Endodermal cell (in vitro differentiated cells): Measurements from ENCODE around the gene GRXCR1. TPM values are rescaled to one million over a fixed set of nuclear protein-coding genes. Genes with fewer than 3 reads are reported as not detected.

Experiments used
- DNase-seq: peaks from one replicate; pipeline ENCODE4 v3.0.0-alpha.2; 2017
- H3K27ac ChIP-seq: 2 replicates; pipeline ENCODE4 v1.5.1; 2013; ENCODE audit warnings: mild to moderate bottlenecking, low read depth, low read length, moderate library complexity
- H3K27me3 ChIP-seq: 2 replicates; pipeline ENCODE4 v1.6.1; 2013; ENCODE audit warnings: mild to moderate bottlenecking, low read length, moderate library complexity; ENCODE audit not compliant: insufficient read depth, control insufficient read depth, poor library complexity, severe bottlenecking
- H3K36me3 ChIP-seq: 2 replicates; pipeline ENCODE4 v1.7.0; 2013; ENCODE audit warnings: mild to moderate bottlenecking, low read length, moderate library complexity; ENCODE audit not compliant: control insufficient read depth, insufficient read depth
- H3K4me1 ChIP-seq: one replicate; pipeline ENCODE4 v1.7.0; 2013; ENCODE audit warnings: low read length; ENCODE audit not compliant: control insufficient read depth, insufficient read depth
- H3K4me3 ChIP-seq: 2 replicates; pipeline ENCODE4 v1.5.1; 2013; ENCODE audit warnings: mild to moderate bottlenecking, low read length, moderate library complexity
- H3K9ac ChIP-seq: 2 replicates; pipeline ENCODE4 v1.6.1; 2013; ENCODE audit warnings: mild to moderate bottlenecking, low read length, moderate library complexity; ENCODE audit not compliant: poor library complexity, severe bottlenecking; ENCODE audit errors: extremely low read depth
- H3K9me3 ChIP-seq: 2 replicates; pipeline ENCODE4 v1.6.1; 2013; ENCODE audit warnings: mild to moderate bottlenecking, low read length, moderate library complexity; ENCODE audit not compliant: control insufficient read depth
- H3K27ac Mint-ChIP-seq: 2 replicates; pipeline ENCODE4 v1.8.0; 2020; ENCODE audit warnings: mixed read lengths
- H3K27me3 Mint-ChIP-seq: 2 replicates; pipeline ENCODE4 v1.8.0; 2021; ENCODE audit warnings: mild to moderate bottlenecking, mixed read lengths; ENCODE audit not compliant: insufficient read depth
- H3K36me3 Mint-ChIP-seq: 2 replicates; pipeline ENCODE4 v1.8.0; 2020; ENCODE audit warnings: low read depth, mixed read lengths
- H3K4me1 Mint-ChIP-seq: 2 replicates; pipeline ENCODE4 v1.8.0; 2020; ENCODE audit warnings: mixed read lengths
- H3K4me3 Mint-ChIP-seq: 2 replicates; pipeline ENCODE4 v1.8.0; 2020; ENCODE audit warnings: mild to moderate bottlenecking, moderate library complexity, mixed read lengths
- H3K9me3 Mint-ChIP-seq: 2 replicates; pipeline ENCODE4 v1.8.0; 2020; ENCODE audit warnings: mild to moderate bottlenecking, mixed read lengths
- WGBS, 2 experiments: methylation state at CpG; one replicate each; pipeline versions ENCODE4 v1.1.5 to v1.1.7; 2013; ENCODE audit warnings: missing lambda C conversion rate in 2 of 2, mixed read lengths in 1 of 2; ENCODE audit not compliant: insufficient coverage in 1 of 2, insufficient read length in 1 of 2; 5-methylcytosine and 5-hydroxymethylcytosine counted together
- total RNA-seq, 2 donors: library from RNA; stranded (reverse); fragmentation: NEBNext Ultra II Directional in 1 of 2; extraction: Animal tissue kit (Norgen Biotek cat#: 25700) in 1 of 2; gene quantifications; 2 replicates in 1 of 2; 3 replicates in 1 of 2; pipeline ENCODE4 v1.2.1, GENCODE V29; 2021
- TF ChIP-seq, protein P1 (sequence below): fragments of 200-600 bp; sonication (generic); conservative IDR thresholded peaks from 2 replicates; pipeline ENCODE4 v1.5.0; 2021; ENCODE audit warnings: antibody characterized with exemption, mild to moderate bottlenecking

The GRXCR1 gene
- total RNA-seq, 2 donors from 2014 or later, result not detected

DNA sequence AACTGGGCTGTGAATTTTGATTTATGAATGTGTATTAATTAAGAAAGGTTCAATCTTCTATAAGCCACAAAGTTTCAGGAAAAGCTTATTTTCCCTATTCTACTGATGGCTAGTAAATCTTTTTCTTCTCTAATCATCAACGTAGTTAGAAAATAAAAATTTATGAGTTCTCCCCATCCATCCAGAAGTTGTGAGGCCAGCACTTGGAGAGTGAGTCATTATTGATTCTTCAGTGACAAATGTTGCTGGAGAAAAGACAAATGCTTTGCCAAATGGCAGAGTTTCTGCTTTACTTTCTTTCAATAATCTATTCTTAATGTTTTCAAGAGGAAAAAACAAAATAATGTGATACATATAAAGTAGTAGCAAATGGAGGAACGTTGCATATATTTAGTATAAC is 11.3 kb upstream of the GRXCR1 start:
- DNase-seq, result no peak
- Histone ChIP-seq H3K9me3 (no peaks in the 10 kb centered on the region), H3K4me1 (no peaks in the 10 kb centered on the region), H3K27me3 (peaks cover 13% of the 10 kb centered on the region), H3K36me3 (no peaks in the 10 kb centered on the region), H3K4me3 (no peak overlapping the region), H3K9ac (no peak overlapping the region), H3K27ac (no peak overlapping the region)
- Mint-ChIP-seq H3K4me3 (no peak overlapping the region), H3K27me3 (peaks cover 13% of the 10 kb centered on the region), H3K36me3 (no peaks in the 10 kb centered on the region), H3K9me3 (no peaks in the 10 kb centered on the region), H3K4me1 (no peaks in the 10 kb centered on the region), H3K27ac (no peak overlapping the region)
- TF ChIP-seq, protein P1, sequence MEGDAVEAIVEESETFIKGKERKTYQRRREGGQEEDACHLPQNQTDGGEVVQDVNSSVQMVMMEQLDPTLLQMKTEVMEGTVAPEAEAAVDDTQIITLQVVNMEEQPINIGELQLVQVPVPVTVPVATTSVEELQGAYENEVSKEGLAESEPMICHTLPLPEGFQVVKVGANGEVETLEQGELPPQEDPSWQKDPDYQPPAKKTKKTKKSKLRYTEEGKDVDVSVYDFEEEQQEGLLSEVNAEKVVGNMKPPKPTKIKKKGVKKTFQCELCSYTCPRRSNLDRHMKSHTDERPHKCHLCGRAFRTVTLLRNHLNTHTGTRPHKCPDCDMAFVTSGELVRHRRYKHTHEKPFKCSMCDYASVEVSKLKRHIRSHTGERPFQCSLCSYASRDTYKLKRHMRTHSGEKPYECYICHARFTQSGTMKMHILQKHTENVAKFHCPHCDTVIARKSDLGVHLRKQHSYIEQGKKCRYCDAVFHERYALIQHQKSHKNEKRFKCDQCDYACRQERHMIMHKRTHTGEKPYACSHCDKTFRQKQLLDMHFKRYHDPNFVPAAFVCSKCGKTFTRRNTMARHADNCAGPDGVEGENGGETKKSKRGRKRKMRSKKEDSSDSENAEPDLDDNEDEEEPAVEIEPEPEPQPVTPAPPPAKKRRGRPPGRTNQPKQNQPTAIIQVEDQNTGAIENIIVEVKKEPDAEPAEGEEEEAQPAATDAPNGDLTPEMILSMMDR, result no peak
- 86 to 100% methylated on average over 1 of the region's 2 CpGs for WGBS, 2 experiments

- no peaks in the 10 kb centered on the region for H3K4me1 Mint-ChIP-seq
- WGBS, 2 experiments, result 92 to 93% methylated on average over 2 of the region's 2 CpGs
- TF ChIP-seq, protein P1, result no peak
- no peaks in the 10 kb centered on the region for H3K36me3 Mint-ChIP-seq
- H3K27ac Mint-ChIP-seq, result no peak overlapping the region
- DNase-seq, result no peak
- no peak overlapping the region for H3K27ac ChIP-seq
- peaks cover 12% of the 10 kb centered on the region for H3K27me3 Mint-ChIP-seq
- no peak overlapping the region for H3K4me3 Mint-ChIP-seq
- H3K27me3 ChIP-seq, result peaks cover 12% of the 10 kb centered on the region
- H3K9me3 Mint-ChIP-seq, result no peaks in the 10 kb centered on the region
- H3K4me3 ChIP-seq, result no peak overlapping the region
- no peak overlapping the region for H3K9ac ChIP-seq
- no peaks in the 10 kb centered on the region for H3K36me3 ChIP-seq
- H3K9me3 ChIP-seq, result no peaks in the 10 kb centered on the region
- H3K4me1 ChIP-seq, result no peaks in the 10 kb centered on the region
Observed at GRCh38 chr4:42891644-42892043, 869 bp upstream of the GRXCR1 start.

GRCh38 chr4:42895452-42895851 is 2.9 kb downstream of the GRXCR1 start:
- H3K4me1 Mint-ChIP-seq, result no peaks in the 10 kb centered on the region

More at GRCh38 chr4:42895452-42895851, 2.9 kb downstream of the GRXCR1 start:
- no peak overlapping the region for H3K27ac ChIP-seq
- H3K36me3 Mint-ChIP-seq, result no peaks in the 10 kb centered on the region
- H3K9me3 Mint-ChIP-seq, result no peaks in the 10 kb centered on the region
- no peak for DNase-seq
- no peaks in the 10 kb centered on the region for H3K9me3 ChIP-seq
- H3K4me3 ChIP-seq, result no peak overlapping the region
- no peak overlapping the region for H3K9ac ChIP-seq
- H3K27me3 ChIP-seq, result peaks cover 22% of the 10 kb centered on the region
- H3K27me3 Mint-ChIP-seq, result peaks cover 18% of the 10 kb centered on the region
- peaks cover 8% of the 10 kb centered on the region for H3K4me1 ChIP-seq
- H3K36me3 ChIP-seq, result no peaks in the 10 kb centered on the region
- no peak overlapping the region for H3K4me3 Mint-ChIP-seq
- TF ChIP-seq, protein P1, result no peak
- H3K27ac Mint-ChIP-seq, result no peak overlapping the region
